Activated CD8-positive, alpha-beta T cell treated with anti-CD3 and anti-CD28 coated beads, Interleukin-2, amount 10 ng/mL, durations not matched to agents 7 days and 5 days (primary cell): Measurements from ENCODE around the gene MISFA. TPM values are rescaled to one million over a fixed set of nuclear protein-coding genes. Genes with fewer than 3 reads are reported as not detected.
"Not testable (repeated sequence)": the region's sequence is repeated elsewhere in the genome, so short reads cannot be mapped to it uniquely, and the experiment has no call there.

Experiments
- ATAC-seq: fragments of 150-1000 bp; cut with Tn5 transposase; one replicate; pipeline ENCODE4 v1.10.0; 2021; ENCODE audit warnings: moderate library complexity
- CTCF ChIA-PET: fragments of 350-600 bp; sonication (Branson Sonifier 250); formaldehyde crosslinking; loops from one replicate; lab custom pipeline; 2021; ENCODE audit warnings: antibody characterized with exemption; lab: Charles Lee
- POLR2A ChIA-PET: fragments of 350-600 bp; sonication (Branson Sonifier 250); formaldehyde crosslinking; loops from one replicate; lab custom pipeline; 2021; ENCODE audit warnings: antibody characterized with exemption; lab: Charles Lee
- DNase-seq: peaks from one replicate; pipeline ENCODE4 v3.0.0-alpha.2; 2020
- H3K27ac Mint-ChIP-seq: one replicate; pipeline ENCODE4 v1.8.0; 2021; ENCODE audit warnings: mild to moderate bottlenecking, mixed read lengths
- H3K27me3 Mint-ChIP-seq: one replicate; pipeline ENCODE4 v1.8.0; 2021; ENCODE audit warnings: low read depth, mixed read lengths
- H3K36me3 Mint-ChIP-seq: one replicate; pipeline ENCODE4 v1.8.0; 2021; ENCODE audit warnings: low read depth, mixed read lengths
- H3K4me1 Mint-ChIP-seq: one replicate; pipeline ENCODE4 v1.8.0; 2021; ENCODE audit warnings: low read depth, mixed read lengths
- H3K4me3 Mint-ChIP-seq: one replicate; pipeline ENCODE4 v1.8.0; 2021; ENCODE audit warnings: mild to moderate bottlenecking, mixed read lengths
- H3K9me3 Mint-ChIP-seq: one replicate; pipeline ENCODE4 v1.8.0; 2022; ENCODE audit warnings: mixed read lengths; ENCODE audit not compliant: insufficient read depth
- total RNA-seq, 2 experiments: library from RNA; stranded (reverse); gene quantifications; one replicate each; pipeline ENCODE4 v1.2.3, GENCODE V29; 2021

The MISFA gene
- total RNA-seq, 2 experiments from 2014 or later = 1.4 TPM; not detected in 1

DNA sequence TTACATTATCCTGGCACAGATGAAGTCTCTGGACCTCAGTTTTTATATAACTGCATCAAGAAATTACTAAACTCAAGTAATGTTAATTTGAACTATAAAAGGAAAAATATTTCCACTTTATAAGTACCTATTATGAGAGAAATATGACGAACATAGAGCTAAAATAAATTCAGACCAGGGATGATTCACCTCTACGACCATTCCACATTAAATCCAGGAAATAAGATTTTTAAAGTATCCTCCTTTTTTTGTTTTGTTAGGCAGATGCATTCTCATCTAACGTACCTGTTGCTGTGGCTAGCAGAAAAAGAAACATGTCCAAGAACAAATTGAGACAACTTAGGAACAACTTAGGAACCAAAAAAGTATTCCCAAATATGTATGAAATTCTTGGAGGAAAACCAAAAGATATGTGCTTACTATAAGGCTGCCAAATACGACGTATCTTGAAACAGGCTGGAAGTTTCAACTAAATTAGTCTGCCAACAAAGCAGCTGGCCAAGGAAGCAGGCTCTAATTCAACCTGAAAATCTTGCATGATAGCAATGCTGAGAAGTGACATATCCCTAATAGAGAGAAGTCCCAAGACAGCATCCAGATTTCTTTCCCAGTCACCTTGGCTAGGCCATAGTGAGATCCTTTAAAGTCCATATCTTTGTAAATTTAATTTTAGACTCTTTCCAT is 18.9 kb downstream of the MISFA start:
- POLR2A ChIA-PET = interaction anchor here (1.0 to 3.0 kb wide), 3 partner anchors 10 to 30 kb away, joined by 4 to 37 read pairs (median 5); partner anchors contain the start of genes SPTY2D1 and UEVLD
- Mint-ChIP-seq H3K27me3 (no peaks in the 10 kb centered on the region), H3K36me3 (peaks cover 40% of the 10 kb centered on the region), H3K4me3 (peak overlapping the region; percentile 72), H3K27ac (peak overlapping the region; percentile 85), H3K4me1 (peaks cover 53% of the 10 kb centered on the region), H3K9me3 (no peaks in the 10 kb centered on the region)
- DNase-seq = no peak
- CTCF ChIA-PET = interaction anchor here (0.8 to 1.6 kb wide), 9 partner anchors 9 to 375 kb away, joined by 3 to 16 read pairs (median 5); partner anchors contain the start of gene SPTY2D1
- no peak for ATAC-seq

DNA sequence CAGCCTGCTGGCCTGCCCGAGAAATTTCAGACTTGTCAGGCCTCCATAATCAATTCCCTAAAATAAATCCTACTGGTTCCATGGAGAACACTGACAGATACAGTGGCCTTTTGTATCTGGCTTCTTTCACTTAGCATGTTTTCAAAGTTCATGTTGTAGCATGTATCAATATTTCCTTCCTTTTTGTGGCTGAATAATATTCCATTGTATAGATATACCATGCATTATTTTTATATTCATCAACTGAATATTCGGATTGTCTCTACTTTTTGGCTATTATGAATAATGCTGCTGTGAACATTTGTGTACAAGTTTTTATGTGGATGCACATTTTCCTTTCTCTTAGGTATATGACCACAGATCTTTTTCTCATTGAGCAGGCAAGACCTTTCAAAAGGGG is 24.1 kb downstream of the MISFA start:
- POLR2A ChIA-PET = interaction anchor here (1.0 to 1.5 kb wide), 3 partner anchors 10 to 11 kb away, joined by 3 to 14 read pairs (median 3); partner anchors contain the start of gene SPTY2D1

GRCh38 chr11:18624161-18624560 is 24.6 kb downstream of the MISFA start:
- no peak overlapping the region for H3K27ac Mint-ChIP-seq
- no peaks in the 10 kb centered on the region for H3K9me3 Mint-ChIP-seq
- H3K4me1 Mint-ChIP-seq = peaks cover 23% of the 10 kb centered on the region
- DNase-seq (no peak), ATAC-seq (no peak)
- H3K36me3 Mint-ChIP-seq = peaks cover 21% of the 10 kb centered on the region
- no peaks in the 10 kb centered on the region for H3K27me3 Mint-ChIP-seq
- no peak overlapping the region for H3K4me3 Mint-ChIP-seq
- ChIA-PET POLR2A (interaction anchor here (1.5 kb wide), 1 partner anchor 10 kb away, joined by 14 read pairs; the partner anchor contains the start of gene SPTY2D1), CTCF (interaction anchor here (0.8 kb wide), 2 partner anchors 9 to 92 kb away, joined by 3 read pairs; no protein-coding TSS in a partner anchor)

More for the DNA sequence above, 24.1 kb downstream of the MISFA start:
- Mint-ChIP-seq H3K4me3 (no peak overlapping the region), H3K27ac (no peak overlapping the region), H3K36me3 (peaks cover 21% of the 10 kb centered on the region), H3K4me1 (peaks cover 28% of the 10 kb centered on the region), H3K27me3 (no peaks in the 10 kb centered on the region), H3K9me3 (no peaks in the 10 kb centered on the region)
- CTCF ChIA-PET = interaction anchor here (0.8 to 1.2 kb wide), 3 partner anchors 9 to 98 kb away, joined by 3 read pairs; no protein-coding TSS in a partner anchor
- ATAC-seq = no peak
- no peak for DNase-seq

GRCh38 chr11:18632841-18633240 is 33.3 kb downstream of the MISFA start:
- H3K9me3 Mint-ChIP-seq = no peaks in the 10 kb centered on the region
- H3K27ac Mint-ChIP-seq = no peak overlapping the region
- DNase-seq = no peak
- H3K36me3 Mint-ChIP-seq = peaks cover 4% of the 10 kb centered on the region
- ChIA-PET CTCF (interaction anchor here (0.8 to 2.5 kb wide), 12 partner anchors 9 to 106 kb away, joined by 3 to 15 read pairs (median 4); partner anchors contain the start of gene TSG101), POLR2A (interaction anchor here (1.0 to 3.7 kb wide), 10 partner anchors 8 to 249 kb away, joined by 3 to 37 read pairs (median 11); partner anchors contain the start of genes LDHA, TSG101 and UEVLD)
- H3K4me3 Mint-ChIP-seq = peak overlapping the region; percentile 92
- H3K4me1 Mint-ChIP-seq = peaks cover 23% of the 10 kb centered on the region
- H3K27me3 Mint-ChIP-seq = no peaks in the 10 kb centered on the region
- ATAC-seq = no peak

DNA sequence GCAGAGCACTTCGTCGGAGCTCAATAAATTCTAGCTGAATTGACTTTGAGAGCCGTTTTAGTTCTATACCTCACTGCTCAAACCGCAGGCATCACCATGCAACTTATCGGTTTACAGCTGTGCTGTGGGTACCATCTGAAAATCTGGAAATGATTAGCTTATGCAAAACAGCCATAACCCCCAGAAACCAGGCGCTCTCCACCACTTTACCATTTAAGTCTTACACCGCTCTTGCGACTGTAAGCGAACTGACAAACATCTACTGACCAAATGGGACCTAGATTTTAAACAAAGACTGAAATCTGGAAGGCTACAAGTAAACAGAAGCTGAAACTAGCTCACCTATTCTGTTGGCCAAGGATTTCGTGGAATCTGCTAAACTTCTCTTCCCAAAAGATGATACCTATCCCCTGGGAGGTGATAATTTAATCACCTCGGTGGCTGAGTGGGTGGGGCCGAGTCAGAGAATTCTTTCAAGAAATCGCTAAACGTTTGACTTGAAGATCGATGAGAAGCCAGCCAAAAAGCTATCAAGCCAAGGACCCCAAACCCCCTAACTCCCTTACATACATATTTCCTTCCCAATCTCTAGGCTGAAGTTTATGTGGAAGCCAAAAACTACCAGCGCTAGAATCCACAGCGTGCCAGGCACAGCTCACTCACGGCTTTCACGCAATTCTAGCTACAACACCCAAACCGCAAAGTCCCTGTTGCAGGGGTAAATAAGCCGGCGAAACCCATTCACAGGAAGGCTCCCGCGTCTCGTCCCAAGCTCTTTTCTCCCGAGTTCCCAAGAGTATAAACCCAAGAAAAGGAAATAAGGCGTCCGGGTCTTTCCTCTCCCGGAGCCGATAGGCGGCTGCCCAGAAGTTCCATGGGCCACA is 33.9 kb downstream of the MISFA start:
- H3K4me3 Mint-ChIP-seq = peak overlapping the region; percentile 92
- peak; percentile 8 for ATAC-seq
- CTCF ChIA-PET = interaction anchor here (0.8 to 2.5 kb wide), 16 partner anchors 9 to 389 kb away, joined by 3 to 15 read pairs (median 5); partner anchors contain the start of gene TSG101

DNA sequence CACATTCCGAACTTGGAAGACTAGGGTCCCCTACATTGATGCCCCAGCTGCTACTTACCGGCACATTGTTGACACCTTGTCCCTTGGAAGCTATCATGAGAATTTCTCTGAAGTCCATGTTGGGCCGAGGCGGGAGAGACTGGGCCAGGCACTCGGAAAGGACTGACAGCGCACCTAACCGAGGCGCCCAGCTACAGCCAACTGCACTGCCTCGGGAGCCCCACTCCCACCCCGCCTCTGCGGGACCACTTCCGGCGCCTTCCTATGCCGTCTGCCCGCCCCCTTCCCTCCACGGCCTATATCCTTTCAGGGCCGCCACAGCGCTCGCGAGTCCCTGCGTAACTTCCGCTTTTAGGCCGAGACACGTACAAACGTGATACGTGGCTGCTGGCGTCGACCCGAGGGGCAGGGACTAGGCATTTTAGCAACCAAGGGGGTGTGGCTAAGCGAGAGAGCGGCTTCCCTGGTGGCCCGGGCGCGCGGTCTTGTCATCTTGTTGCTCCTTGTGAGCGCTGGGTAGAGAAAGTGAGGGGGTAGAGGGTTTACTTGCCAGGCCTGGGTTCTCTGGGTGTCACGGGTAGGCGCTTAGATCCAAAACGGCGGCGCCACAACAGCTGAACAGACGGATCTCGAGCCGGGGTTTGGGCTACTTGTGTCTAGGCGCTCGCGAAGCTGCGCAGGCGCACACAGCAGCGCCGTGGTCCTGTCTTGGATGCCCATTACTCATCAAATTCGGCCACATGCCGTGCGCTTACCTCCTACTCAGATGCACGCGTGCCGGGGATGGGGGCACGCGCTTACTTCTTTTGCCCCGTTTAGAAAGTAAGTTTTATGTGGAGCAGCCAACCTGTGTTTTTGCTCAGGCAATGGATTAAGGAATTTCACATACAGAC is 34.8 kb downstream of the MISFA start, which contains the start of gene SPTY2D1:
Gene SPTY2D1 (minus strand): TSS at position 203 of the 893 bp plus-strand sequence. CDS start 85 bp downstream, at position 118.
- DNase-seq (peak; percentile 100), ATAC-seq (peak; percentile 98)
- Mint-ChIP-seq H3K27ac (peak within 1 kb of the TSS; percentile 98), H3K4me1 (peaks cover 21% of the 10 kb centered on the region), H3K36me3 (peaks cover 4% of the 10 kb centered on the region), H3K27me3 (no peaks in the 10 kb centered on the region), H3K4me3 (peak within 1 kb of the TSS; percentile 92), H3K9me3 (no peaks in the 10 kb centered on the region)
- POLR2A ChIA-PET = interaction anchor here (0.7 to 3.7 kb wide), 14 partner anchors 10 to 312 kb away, joined by 3 to 37 read pairs (median 8); partner anchors contain the start of genes GTF2H1, HPS5, LDHA and TSG101
- CTCF ChIA-PET = interaction anchor here (1.0 to 2.5 kb wide), 16 partner anchors 13 to 390 kb away, joined by 3 to 15 read pairs (median 6); no protein-coding TSS in a partner anchor

More for the DNA sequence above, 33.9 kb downstream of the MISFA start:
- peak; percentile 46 for DNase-seq
- Mint-ChIP-seq H3K27me3 (no peaks in the 10 kb centered on the region), H3K27ac (peak overlapping the region; percentile 98), H3K36me3 (peaks cover 4% of the 10 kb centered on the region), H3K4me1 (peaks cover 22% of the 10 kb centered on the region), H3K9me3 (no peaks in the 10 kb centered on the region)
- POLR2A ChIA-PET = interaction anchor here (0.7 to 3.7 kb wide), 13 partner anchors 9 to 311 kb away, joined by 3 to 37 read pairs (median 9); partner anchors contain the start of genes GTF2H1, HPS5, LDHA and TSG101

DNA sequence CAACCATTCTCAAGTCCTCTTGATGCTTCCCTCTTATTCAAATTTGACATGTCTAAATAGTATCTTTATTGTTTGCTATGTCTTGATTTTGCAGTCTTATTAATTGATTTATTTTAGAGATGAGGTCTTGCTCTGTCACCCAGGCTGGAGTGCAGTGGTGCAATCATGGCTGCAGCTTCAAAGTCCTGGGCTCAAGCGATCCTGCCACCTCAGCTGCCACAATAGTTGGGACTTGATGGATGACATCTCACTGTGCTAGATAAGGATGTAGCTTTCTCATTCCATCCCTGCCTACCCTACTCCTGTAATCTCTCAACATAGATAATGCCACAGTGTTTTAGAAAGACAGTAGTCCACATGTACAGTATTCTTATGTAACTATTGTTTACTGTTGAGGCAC is 42.1 kb downstream of the MISFA start:
- DNase-seq = no peak
- Mint-ChIP-seq H3K4me3 (no peak overlapping the region), H3K27me3 (peaks cover 9% of the 10 kb centered on the region), H3K36me3 (no peaks in the 10 kb centered on the region), H3K9me3 (no peaks in the 10 kb centered on the region), H3K27ac (no peak overlapping the region), H3K4me1 (no peaks in the 10 kb centered on the region)
- ChIA-PET CTCF (no interaction called here), POLR2A (no interaction called here)
- no peak for ATAC-seq

DNA sequence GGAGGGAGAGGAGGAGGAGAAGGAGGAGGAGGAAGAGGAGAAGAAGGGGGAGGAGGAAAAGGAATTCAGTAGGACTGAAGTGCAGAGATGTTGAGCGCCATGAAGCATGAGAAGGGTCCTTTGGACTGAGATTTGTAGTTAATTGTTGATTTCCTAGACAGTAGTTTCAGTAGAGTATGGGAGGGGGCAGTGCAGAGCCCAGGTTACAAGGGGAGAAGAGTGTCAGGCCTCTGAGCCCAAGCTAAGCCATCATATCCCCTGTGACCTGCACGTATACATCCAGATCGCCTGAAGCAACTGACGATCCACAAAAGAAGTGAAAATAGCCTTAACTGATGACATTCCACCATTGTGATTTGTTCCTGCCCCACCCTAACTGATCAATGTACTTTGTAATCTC is 43.4 kb downstream of the MISFA start:
- H3K4me1 Mint-ChIP-seq, H3K36me3 Mint-ChIP-seq, ATAC-seq, H3K9me3 Mint-ChIP-seq, H3K4me3 Mint-ChIP-seq, H3K27me3 Mint-ChIP-seq, POLR2A ChIA-PET, H3K27ac Mint-ChIP-seq, DNase-seq, CTCF ChIA-PET: not testable (repeated sequence)

- Mint-ChIP-seq H3K4me1 (peaks cover 9% of the 10 kb centered on the region), H3K9me3 (no peaks in the 10 kb centered on the region), H3K36me3 (no peaks in the 10 kb centered on the region), H3K27me3 (peaks cover 2% of the 10 kb centered on the region), H3K4me3 (no peak overlapping the region), H3K27ac (no peak overlapping the region)
- CTCF ChIA-PET = interaction anchor here (0.9 to 4.8 kb wide), 13 partner anchors 17 to 919 kb away, joined by 3 to 53 read pairs (median 3); partner anchors contain the start of genes SPTY2D1 and TSG101
- DNase-seq (no peak), ATAC-seq (no peak)
- POLR2A ChIA-PET = no interaction called here
Measured at GRCh38 chr11:18650353-18650752, 50.8 kb downstream of the MISFA start.
